ENCODE measurements around the gene EBPL. TPM values are rescaled to one million over a fixed set of nuclear protein-coding genes. Genes with fewer than 3 reads are reported as not detected.
"Not testable (repeated sequence)": the region's sequence is repeated elsewhere in the genome, so short reads cannot be mapped to it uniquely, and the experiment has no call there.

The EBPL gene
- polyA plus RNA-seq, 3 donors, result 49.8 to 61.6 (median 54.5) TPM

- DNase-seq (ENCODE audit: low read depth in 3 of 3, low spot score in 2 of 3), result no peak
Measured at GRCh38 chr13:49636705-49637104, 54.6 kb downstream of the EBPL start.

GRCh38 chr13:49635599-49636433, 55.5 kb downstream of the EBPL start:
- DNase-seq (ENCODE audit: low read depth in 3 of 3, low spot score in 2 of 3), result peak in 1 of 3 donors; percentile 42

- no peak for DNase-seq (ENCODE audit: low read depth in 3 of 3, low spot score in 2 of 3)
Measured at GRCh38 chr13:49633710-49634109, 57.6 kb downstream of the EBPL start.

DNA sequence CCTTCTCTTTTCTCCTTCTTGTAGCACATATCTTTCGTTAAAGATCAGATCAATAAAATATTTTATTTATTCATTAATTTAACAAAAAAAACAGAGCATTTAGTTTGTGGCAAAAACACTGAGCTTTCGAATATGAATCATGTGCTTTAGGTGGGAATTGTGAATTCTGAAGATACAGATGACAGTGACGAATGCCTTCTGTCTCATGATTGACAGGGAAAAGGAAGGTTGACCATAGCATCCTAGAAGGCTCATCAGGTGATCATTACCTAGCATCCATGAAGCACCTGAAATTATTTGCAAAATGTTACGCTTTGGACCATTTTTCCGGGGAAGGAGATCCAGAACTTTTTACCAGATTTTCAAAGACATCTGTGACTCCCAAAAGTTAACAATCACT, 59.1 kb downstream of the EBPL start:
- no peak for DNase-seq (ENCODE audit: low read depth in 3 of 3, low spot score in 2 of 3)

DNA sequence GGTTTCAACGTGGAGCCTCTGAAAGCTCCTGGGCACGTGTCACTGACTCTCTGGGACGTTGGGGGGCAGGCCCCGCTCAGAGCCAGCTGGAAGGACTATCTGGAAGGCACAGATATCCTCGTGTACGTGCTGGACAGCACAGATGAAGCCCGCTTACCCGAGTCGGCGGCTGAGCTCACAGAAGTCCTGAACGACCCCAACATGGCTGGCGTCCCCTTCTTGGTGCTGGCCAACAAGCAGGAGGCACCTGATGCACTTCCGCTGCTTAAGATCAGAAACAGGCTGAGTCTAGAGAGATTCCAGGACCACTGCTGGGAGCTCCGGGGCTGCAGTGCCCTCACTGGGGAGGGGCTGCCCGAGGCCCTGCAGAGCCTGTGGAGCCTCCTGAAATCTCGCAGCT, 60.7 kb downstream of the EBPL start:
- DNase-seq (ENCODE audit: low read depth in 3 of 3, low spot score in 2 of 3), result no peak

DNA sequence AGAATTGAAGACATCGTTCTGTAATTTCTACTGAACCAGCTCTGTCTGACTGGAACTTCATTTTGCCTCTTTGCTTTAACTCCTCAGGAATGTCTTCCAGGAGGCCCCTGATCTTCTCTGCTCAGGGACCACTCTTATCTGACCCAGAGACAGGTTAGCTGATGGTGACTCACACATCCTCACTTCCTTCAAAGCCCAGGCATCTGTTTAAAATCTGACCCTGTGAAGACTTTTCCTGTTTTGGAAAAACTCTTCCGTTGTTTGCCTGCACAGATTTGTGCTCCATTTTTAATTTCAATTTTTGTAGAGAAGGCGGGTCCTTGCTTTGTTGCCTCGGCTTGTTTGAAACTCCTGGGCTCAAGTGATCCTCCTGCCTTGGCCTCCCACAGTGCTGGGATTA, 61.3 kb downstream of the EBPL start:
- DNase-seq (ENCODE audit: low read depth in 3 of 3, low spot score in 2 of 3), result no peak

GRCh38 chr13:49629196-49629938, 61.9 kb downstream of the EBPL start:
- no peak for DNase-seq (ENCODE audit: low read depth in 3 of 3, low spot score in 2 of 3)

GRCh38 chr13:49627831-49628652, 63.2 kb downstream of the EBPL start, which contains the start of gene ARL11:
Gene ARL11, plus strand, starts transcription at chr13:49628507. Its CDS starts 1,941 bp downstream, at chr13:49630448.
- no peak for DNase-seq (ENCODE audit: low read depth in 3 of 3, low spot score in 2 of 3)

- no peak for DNase-seq (ENCODE audit: low read depth in 3 of 3, low spot score in 2 of 3)
Measured at GRCh38 chr13:49625392-49626079, 65.8 kb downstream of the EBPL start.

DNA sequence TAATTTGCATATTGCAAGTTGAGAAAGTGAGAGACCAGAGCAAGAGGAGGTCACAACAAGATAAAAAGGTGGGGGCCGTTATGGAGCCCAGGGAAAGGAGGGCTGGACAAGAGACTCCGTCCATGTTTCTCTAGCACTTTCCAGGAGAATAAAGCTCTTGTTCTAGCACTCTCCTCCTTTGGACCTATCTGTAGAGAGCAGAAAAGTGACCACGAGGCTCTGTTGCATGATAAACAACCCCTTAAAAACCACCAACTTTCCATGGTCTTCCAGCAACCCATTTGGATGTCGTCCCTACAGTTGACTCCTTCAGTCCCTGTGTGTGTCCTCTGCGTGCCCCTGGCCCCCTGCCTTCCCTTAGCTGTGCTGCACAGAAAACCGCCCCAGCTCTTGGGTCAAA, 67.1 kb downstream of the EBPL start:
- DNase-seq (ENCODE audit: low read depth in 3 of 3, low spot score in 2 of 3), result no peak

- DNase-seq (ENCODE audit: low read depth in 3 of 3, low spot score in 2 of 3), result no peak
Measured at GRCh38 chr13:49622174-49622946, 68.9 kb downstream of the EBPL start.

DNA sequence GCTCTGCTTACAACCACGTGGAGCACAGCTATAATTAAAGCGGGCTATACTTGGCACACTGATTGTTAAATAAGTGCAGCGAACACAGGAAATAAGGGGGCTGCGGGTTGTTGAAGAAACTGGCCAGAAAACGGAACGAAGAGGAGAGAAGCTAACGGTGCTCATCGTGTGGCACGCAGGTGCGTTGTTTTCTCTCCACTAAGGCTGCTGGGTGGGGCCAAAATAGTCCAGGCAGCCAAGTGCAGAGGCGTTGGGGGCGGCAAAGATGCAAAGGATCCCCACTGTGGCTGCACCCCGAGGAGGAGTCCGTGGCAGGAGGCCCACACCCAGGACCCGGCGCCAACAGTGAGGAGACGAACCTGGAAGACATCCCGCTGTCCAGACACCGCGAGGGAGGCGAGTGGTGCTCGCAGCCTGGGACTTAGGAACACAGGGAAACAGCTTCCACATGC, 71.1 kb downstream of the EBPL start:
- no peak for DNase-seq (ENCODE audit: low read depth in 3 of 3, low spot score in 2 of 3)

DNA sequence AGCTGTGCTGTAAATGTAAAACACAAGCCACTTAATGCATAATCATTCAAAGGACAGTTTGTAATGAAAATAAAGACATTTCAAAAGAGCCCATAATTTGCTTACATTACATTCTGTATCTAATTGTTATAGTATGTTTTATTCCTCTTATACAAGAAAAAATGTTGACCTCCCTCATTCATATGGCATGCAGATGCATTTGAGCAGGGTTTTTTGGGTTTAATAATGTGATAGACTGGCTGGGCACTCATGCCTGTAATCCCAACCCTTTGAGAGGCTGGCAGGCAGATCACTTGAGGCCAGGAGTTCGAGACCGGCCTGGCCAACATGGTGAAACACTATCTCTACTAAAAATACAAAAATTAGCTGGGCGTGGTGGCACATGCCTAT, 74.6 kb downstream of the EBPL start:
- no peak for DNase-seq (ENCODE audit: low read depth in 3 of 3, low spot score in 2 of 3)

DNA sequence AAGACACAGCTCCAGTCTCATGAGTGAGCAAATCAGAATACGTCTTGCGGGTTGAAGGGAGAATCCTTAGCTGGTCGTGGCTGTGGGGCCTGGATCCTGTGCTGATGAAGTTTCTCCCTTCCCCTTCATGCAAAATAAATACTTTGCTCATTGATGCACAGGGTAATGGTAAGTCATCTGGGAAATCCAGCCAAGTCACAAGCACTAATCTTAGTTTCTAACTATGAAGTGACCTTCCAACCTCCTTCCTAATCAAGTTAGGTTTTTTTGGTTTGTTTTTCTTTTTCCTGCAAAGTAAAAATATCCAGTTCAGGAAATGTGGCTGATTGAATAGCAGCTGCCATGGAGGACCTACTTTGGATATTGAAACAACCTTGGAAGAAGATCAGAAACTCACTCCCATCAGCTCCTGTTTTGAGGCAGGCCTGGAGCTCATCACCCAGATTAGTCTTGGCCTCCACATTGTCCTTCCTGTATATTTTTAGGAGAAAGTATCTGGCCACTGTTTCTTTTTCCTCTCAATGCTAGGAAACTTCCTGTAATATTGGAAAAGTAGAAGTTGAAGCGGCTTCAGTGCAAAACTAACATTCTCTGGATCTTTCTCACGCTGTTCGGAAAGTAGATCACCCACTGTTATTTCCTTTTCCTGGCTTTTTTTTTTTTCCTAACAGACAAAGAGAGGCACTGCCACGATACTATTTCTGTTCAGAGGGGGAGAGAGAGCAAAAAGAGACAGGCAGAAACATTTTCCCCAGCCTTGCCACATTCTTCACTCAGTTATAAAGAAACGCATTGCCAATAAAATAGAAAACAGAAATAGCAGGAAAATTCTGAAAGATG, 75.2 kb downstream of the EBPL start:
- no peak for DNase-seq (ENCODE audit: low read depth in 3 of 3, low spot score in 2 of 3)

DNA sequence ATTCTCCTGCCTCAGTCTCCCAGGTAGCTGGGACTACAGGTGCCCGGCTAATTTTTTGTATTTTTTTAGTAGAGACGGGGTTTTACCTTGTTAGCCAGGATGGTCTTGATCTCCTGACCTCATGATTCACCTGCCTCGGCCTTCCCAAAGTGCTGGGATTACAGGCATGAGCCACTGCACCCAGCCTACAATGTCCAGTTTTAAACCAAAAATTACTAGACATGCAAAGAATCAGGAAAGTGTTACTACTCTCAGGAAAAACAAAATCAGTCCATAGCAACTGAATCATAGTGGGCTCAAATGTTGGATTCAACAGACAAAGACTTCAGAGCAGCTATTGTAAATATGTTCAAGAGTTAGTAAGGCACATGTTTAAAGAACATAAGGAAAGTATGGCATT, 79.2 kb downstream of the EBPL start:
- not testable (repeated sequence) for DNase-seq (ENCODE audit: low read depth in 3 of 3, low spot score in 2 of 3)

Measured in right renal cortex interstitium (tissue), 3 donors.